ENCODE results near the gene RALGDS.
"Not testable (repeated sequence)": the region's sequence is repeated elsewhere in the genome, so short reads cannot be mapped to it uniquely, and the experiment has no call there.

The RALGDS gene

GRCh38 chr9:133103987-133104505 lies 17.0 kb downstream of the RALGDS start:
- no peak for DNase-seq

- DNase-seq: no peak
Observed at GRCh38 chr9:133103183-133103986, 17.7 kb downstream of the RALGDS start.

GRCh38 chr9:133102190-133103021 lies 18.6 kb downstream of the RALGDS start:
- DNase-seq: no peak

GRCh38 chr9:133101356-133102189 lies 19.5 kb downstream of the RALGDS start:
- DNase-seq: no peak

GRCh38 chr9:133100506-133101355 lies 20.3 kb downstream of the RALGDS start:
- DNase-seq: no peak

GRCh38 chr9:133099726-133100505 lies 21.1 kb downstream of the RALGDS start:
- no peak for DNase-seq

- no peak for DNase-seq
Observed at GRCh38 chr9:133098871-133099270, 22.2 kb downstream of the RALGDS start.

- no peak for DNase-seq
Observed at GRCh38 chr9:133098104-133098754, 22.8 kb downstream of the RALGDS start.

GRCh38 chr9:133094842-133095393 lies 26.1 kb downstream of the RALGDS start:
- DNase-seq: no peak

GRCh38 chr9:133094351-133094750 lies 26.7 kb downstream of the RALGDS start:
- not testable (repeated sequence) for DNase-seq

GRCh38 chr9:133090752-133091385 lies 30.2 kb downstream of the RALGDS start:
- no peak for DNase-seq

- no peak for DNase-seq
Observed at GRCh38 chr9:133090187-133090586, 30.9 kb downstream of the RALGDS start.

GRCh38 chr9:133089271-133089671 lies 31.8 kb downstream of the RALGDS start:
- DNase-seq: peak; percentile 10

- DNase-seq: no peak
Observed at GRCh38 chr9:133088756-133089155, 32.3 kb downstream of the RALGDS start.

GRCh38 chr9:133088146-133088750 lies 32.8 kb downstream of the RALGDS start:
- DNase-seq: no peak

GRCh38 chr9:133087429-133088145 lies 33.5 kb downstream of the RALGDS start:
- DNase-seq: no peak

- DNase-seq: no peak
Observed at GRCh38 chr9:133086894-133087293, 34.1 kb downstream of the RALGDS start.

GRCh38 chr9:133086212-133086860 lies 34.7 kb downstream of the RALGDS start:
- not testable (repeated sequence) for DNase-seq

Data from COR-L47 (cell line).